ENCODE data around the gene SPAG17. TPM values are rescaled to one million over a fixed set of nuclear protein-coding genes. Genes with fewer than 3 reads are reported as not detected.

Gene SPAG17
- total and polyA plus RNA-seq, 2 of the 4 experiments (the other 2 are of a cell fraction): 0.10 TPM; not detected in 1

- DNase-seq (no peak), ATAC-seq (ENCODE audit: low read depth) (no peak)
- Histone ChIP-seq H3K23ac (ENCODE audit: low read depth, low read length) (no peak overlapping the region), H4K5ac (ENCODE audit: low read depth, low read length) (no peak overlapping the region), H3K27me3 (ENCODE audit: control insufficient read depth, insufficient read depth, low read length) (no peaks in the 10 kb centered on the region), H2AFZ (replicated peaks; ENCODE audit: low read length, poor library complexity) (no peak overlapping the region), H3K36me3 (ENCODE audit: control insufficient read depth, insufficient read depth, low read length) (no peaks in the 10 kb centered on the region), H2BK5ac (ENCODE audit: low read depth, low read length, poor library complexity, severe bottlenecking) (no peak overlapping the region), H3K4me3 (ENCODE audit: insufficient read depth, low read depth, low read length) (no peak overlapping the region), H3K56ac (ENCODE audit: extremely low read depth, insufficient read depth, low read length) (no peak overlapping the region), H3K27ac (ENCODE audit: insufficient read depth, low read length) (no peak overlapping the region), H3K18ac (ENCODE audit: low read depth, low read length) (no peak overlapping the region), H3K14ac (replicated peaks; ENCODE audit: low read depth, low read length) (no peak overlapping the region), H2BK15ac (ENCODE audit: low read depth, low read length) (no peak overlapping the region), H2BK120ac (ENCODE audit: low read depth, low read length) (no peak overlapping the region), H3K4ac (ENCODE audit: low read depth, low read length) (no peak overlapping the region), H3K9me3 (ENCODE audit: control insufficient read depth, insufficient read depth, low read length) (no peaks in the 10 kb centered on the region), H3K9me1 (ENCODE audit: insufficient read depth, low read length) (no peaks in the 10 kb centered on the region), H3K4me2 (ENCODE audit: low read depth, low read length) (no peak overlapping the region), H4K91ac (ENCODE audit: insufficient read depth, low read depth, low read length) (no peak overlapping the region), H2BK20ac (ENCODE audit: low read depth, low read length) (no peak overlapping the region), H2AK9ac (replicated peaks; ENCODE audit: low read depth, low read length, poor library complexity) (no peak overlapping the region), H4K20me1 (ENCODE audit: insufficient read depth, low read length) (no peaks in the 10 kb centered on the region), H3K4me1 (ENCODE audit: control insufficient read depth, insufficient read depth, low read length) (no peaks in the 10 kb centered on the region), H2AK5ac (ENCODE audit: low read depth, low read length) (no peak overlapping the region), H3K79me1 (ENCODE audit: low read depth in 1 of 2, low read length in 2 of 2) (no peaks in the 10 kb centered on the region), H4K8ac (ENCODE audit: low read depth in 2 of 2, low read length in 2 of 2) (no peak overlapping the region), H3K9ac (ENCODE audit: low read depth, low read length) (no peak overlapping the region)
- TF ChIP-seq RFX5 (IDR thresholded peaks at IDR 0.05; ENCODE audit: low read depth, low read length): no peak
- TF ChIP-seq BHLHE40 (IDR thresholded peaks at IDR 0.05; ENCODE audit: low read depth, low read length): no peak
- TF ChIP-seq RCOR1 (IDR thresholded peaks at IDR 0.05; ENCODE audit: insufficient replicate concordance, low read length): no peak
- TF ChIP-seq, protein P1, sequence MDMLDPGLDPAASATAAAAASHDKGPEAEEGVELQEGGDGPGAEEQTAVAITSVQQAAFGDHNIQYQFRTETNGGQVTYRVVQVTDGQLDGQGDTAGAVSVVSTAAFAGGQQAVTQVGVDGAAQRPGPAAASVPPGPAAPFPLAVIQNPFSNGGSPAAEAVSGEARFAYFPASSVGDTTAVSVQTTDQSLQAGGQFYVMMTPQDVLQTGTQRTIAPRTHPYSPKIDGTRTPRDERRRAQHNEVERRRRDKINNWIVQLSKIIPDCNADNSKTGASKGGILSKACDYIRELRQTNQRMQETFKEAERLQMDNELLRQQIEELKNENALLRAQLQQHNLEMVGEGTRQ (IDR thresholded peaks at IDR 0.05; ENCODE audit: low read depth, low read length): no peak
- TF ChIP-seq ELK1 (IDR thresholded peaks at IDR 0.05; ENCODE audit: borderline replicate concordance, low read depth, low read length): no peak
- no peak for TF ChIP-seq FOS (IDR thresholded peaks at IDR 0.05; ENCODE audit: low read depth, low read length)
- TF ChIP-seq MAZ (IDR thresholded peaks at IDR 0.05; ENCODE audit: borderline replicate concordance, low read depth, low read length): no peak
- TF ChIP-seq MXI1 (IDR thresholded peaks at IDR 0.05; ENCODE audit: borderline replicate concordance, low read depth, low read length): no peak
- ChIA-PET POLR2A (ENCODE audit: unreplicated experiment) (no interaction called here), CTCF (no interaction called here)
- no TSS peak for BruUV-seq (replicated peaks)
- in situ Hi-C loops (cut with MboI; ENCODE audit: low sequenced_read_pairs) (no loop called here), intact Hi-C loops (cut with micrococcal nuclease) (no loop called here), dilution Hi-C loops (cut with HindIII; ENCODE audit: low sequenced_read_pairs, unreplicated experiment) (no loop called here)
- no CpG with 5 or more reads among the region's 3 CpGs for WGBS, 2 experiments (ENCODE audit: extremely low coverage in 2 of 2, insufficient read length in 1 of 2)
Observed at GRCh38 chr1:118210723-118211110, 25.7 kb upstream of the SPAG17 start.

Measured in IMR-90 (cell line).